HPDE6-E6E7 (cell line): ENCODE data around the gene FAM90A1.
"Not testable (repeated sequence)": the region's sequence is repeated elsewhere in the genome, so short reads cannot be mapped to it uniquely, and the experiment has no call there.

Source experiments
- DNase-seq: peaks from one replicate; pipeline ENCODE4 v3.0.0; 2011; ENCODE audit warnings: missing footprints; ENCODE audit errors: extremely low spot score

Gene FAM90A1

GRCh38 chr12:8172911-8173310 is 54.5 kb downstream of the FAM90A1 start:
- DNase-seq: not testable (repeated sequence)
